Tibial artery (tissue), 4 donors: ENCODE measurements around the gene SPRYD4.
A peak's percentile ranks its signal among the peaks of the same experiment; 100 is the strongest.

Experiments
- DNase-seq, 2 donors: peaks; one replicate each; pipeline ENCODE4 v3.0.0-alpha.2; 2019
- H3K27ac ChIP-seq, 2 donors: fragments of 200-600 bp; sonication (generic) in 1 of 2; 1 replicate in 1 of 2; 2 replicates in 1 of 2; pipeline ENCODE4 v1.5.1; 2018 to 2019; ENCODE audit warnings: mild to moderate bottlenecking in 1 of 2
- H3K27me3 ChIP-seq, 2 donors: fragments of 200-600 bp; sonication (generic) in 1 of 2; one replicate each; pipeline versions ENCODE4 v1.5.1 to v1.6.0; 2016 to 2019
- H3K36me3 ChIP-seq, 3 donors: fragments of 200-600 bp; sonication (generic) in 2 of 3; one replicate each; pipeline ENCODE4 v1.5.1; 2016 to 2019; ENCODE audit warnings: mild to moderate bottlenecking in 2 of 3
- H3K4me1 ChIP-seq, 4 donors: fragments of 200-600 bp; sonication (generic) in 2 of 4; 1 replicate in 3 of 4; 2 replicates in 1 of 4; pipeline ENCODE4 v1.5.1; 2016 to 2019
- H3K4me3 ChIP-seq, 2 donors: fragments of 200-600 bp; sonication (generic) in 1 of 2; 1 replicate in 1 of 2; 2 replicates in 1 of 2; pipeline ENCODE4 v1.5.1; 2018 to 2019; ENCODE audit warnings: mild to moderate bottlenecking in 2 of 2
- H3K9me3 ChIP-seq, 3 donors: fragments of 200-600 bp; sonication (generic) in 1 of 3; one replicate each; pipeline ENCODE4 v1.5.1; 2016 to 2019
- intact Hi-C: fragments of 100-400 bp; cut with DNase I; formaldehyde crosslinking; loops from one replicate; pipeline ENCODE4 v1.15.0; 2023; ENCODE audit warnings: low total_unique reads
- TF ChIP-seq, protein P1 (sequence below), 2 experiments: fragments of 200-600 bp in 1 of 2; fragments of 450-650 bp in 1 of 2; IDR thresholded peaks; one replicate each; pipeline ENCODE4 v1.5.1; 2017 to 2019; ENCODE audit warnings: antibody characterized with exemption in 2 of 2, mild to moderate bottlenecking in 1 of 2, moderate library complexity in 1 of 2

Gene SPRYD4

DNA sequence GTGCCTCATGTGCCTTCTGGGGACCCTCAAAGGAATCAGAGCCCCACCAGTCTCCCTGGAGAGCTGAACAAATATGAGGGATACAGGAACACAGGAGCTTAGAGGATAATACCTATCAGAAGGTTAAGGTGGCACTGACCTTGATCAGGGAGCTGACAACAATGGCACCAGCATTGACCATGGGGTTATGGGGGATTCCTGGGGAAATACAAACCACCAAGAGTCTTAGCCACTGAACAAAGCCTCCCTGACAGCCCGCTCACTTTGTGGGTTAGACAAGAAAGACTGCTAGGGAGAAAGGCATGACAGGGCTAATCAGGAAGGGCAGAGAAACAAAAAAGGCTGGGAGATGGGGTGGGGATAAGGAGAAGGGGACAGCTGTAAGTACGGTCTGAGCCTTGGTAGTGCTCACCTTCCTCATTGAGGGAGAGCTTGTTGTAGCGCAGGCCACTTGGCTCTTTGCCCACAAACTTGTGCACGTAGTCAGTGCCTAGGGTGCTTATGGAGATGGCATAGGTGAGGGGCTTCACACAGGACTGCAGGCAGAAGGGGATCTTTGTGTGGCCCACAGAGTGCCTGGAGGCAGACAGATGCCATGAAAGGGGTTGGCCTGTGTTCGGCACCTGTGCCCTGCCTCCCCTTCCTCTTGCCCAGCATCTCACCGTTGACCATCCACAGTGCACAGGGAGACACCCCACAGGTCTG, 9.3 kb downstream of the SPRYD4 start:
- Histone ChIP-seq H3K36me3 (peaks cover 0 to 11% (median 0%) of the 10 kb centered on the region in 3 donors), H3K27ac (no peak overlapping the region), H3K4me3 (no peak overlapping the region), H3K9me3 (no peaks in the 10 kb centered on the region), H3K4me1 (no peaks in the 10 kb centered on the region), H3K27me3 (no peaks in the 10 kb centered on the region)
- intact Hi-C loops, result no loop called here
- DNase-seq, result no peak
- TF ChIP-seq, protein P1, sequence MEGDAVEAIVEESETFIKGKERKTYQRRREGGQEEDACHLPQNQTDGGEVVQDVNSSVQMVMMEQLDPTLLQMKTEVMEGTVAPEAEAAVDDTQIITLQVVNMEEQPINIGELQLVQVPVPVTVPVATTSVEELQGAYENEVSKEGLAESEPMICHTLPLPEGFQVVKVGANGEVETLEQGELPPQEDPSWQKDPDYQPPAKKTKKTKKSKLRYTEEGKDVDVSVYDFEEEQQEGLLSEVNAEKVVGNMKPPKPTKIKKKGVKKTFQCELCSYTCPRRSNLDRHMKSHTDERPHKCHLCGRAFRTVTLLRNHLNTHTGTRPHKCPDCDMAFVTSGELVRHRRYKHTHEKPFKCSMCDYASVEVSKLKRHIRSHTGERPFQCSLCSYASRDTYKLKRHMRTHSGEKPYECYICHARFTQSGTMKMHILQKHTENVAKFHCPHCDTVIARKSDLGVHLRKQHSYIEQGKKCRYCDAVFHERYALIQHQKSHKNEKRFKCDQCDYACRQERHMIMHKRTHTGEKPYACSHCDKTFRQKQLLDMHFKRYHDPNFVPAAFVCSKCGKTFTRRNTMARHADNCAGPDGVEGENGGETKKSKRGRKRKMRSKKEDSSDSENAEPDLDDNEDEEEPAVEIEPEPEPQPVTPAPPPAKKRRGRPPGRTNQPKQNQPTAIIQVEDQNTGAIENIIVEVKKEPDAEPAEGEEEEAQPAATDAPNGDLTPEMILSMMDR (IDR thresholded peaks at IDR 0.05), result no peak

DNA sequence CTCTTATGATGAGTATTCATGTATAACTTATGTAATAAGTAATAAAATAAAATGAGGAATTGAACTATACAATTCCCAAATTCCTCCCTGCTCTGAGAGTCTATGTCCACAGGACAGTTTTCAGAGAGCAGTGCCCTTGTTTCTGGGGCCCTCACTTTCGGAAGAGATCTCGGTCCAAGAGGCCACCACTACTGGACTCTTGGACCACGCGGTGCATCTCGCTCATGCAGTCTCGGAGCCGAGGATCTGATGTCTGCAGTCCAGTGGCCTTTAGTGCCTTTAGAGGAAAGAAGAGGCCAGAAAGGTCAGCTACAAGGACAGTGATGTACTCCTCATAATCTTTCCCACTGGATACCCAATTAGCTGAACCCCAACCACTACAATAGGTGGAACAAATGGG, 11.2 kb downstream of the SPRYD4 start:
- H3K36me3 ChIP-seq, result no peaks in the 10 kb centered on the region
- H3K9me3 ChIP-seq, result no peaks in the 10 kb centered on the region
- no peaks in the 10 kb centered on the region for H3K4me1 ChIP-seq
- no peaks in the 10 kb centered on the region for H3K27me3 ChIP-seq
- H3K4me3 ChIP-seq, result no peak overlapping the region
- intact Hi-C loops, result no loop called here
- TF ChIP-seq, protein P1 (IDR thresholded peaks at IDR 0.05), result no peak
- H3K27ac ChIP-seq, result no peak overlapping the region
- no peak for DNase-seq

DNA sequence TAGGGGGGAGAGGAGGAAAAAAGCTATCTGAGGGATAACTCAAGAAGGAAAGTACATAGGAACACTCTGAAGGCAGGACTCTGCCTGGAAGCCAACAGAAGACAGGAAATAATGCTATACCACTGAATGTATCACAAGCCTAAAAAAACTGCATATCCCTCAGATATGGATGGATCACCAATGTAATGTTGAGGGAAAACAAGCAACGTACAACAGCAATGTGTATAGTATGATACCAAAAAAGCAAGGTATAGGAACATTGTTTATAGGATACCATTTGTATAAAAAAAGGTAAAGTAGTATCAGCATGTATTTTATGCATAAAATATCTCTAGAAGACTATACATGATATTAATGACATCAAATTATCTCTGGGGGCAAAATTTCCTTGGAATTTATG, 16.2 kb downstream of the SPRYD4 start:
- Histone ChIP-seq H3K27ac (no peak overlapping the region), H3K27me3 (no peaks in the 10 kb centered on the region), H3K36me3 (no peaks in the 10 kb centered on the region), H3K9me3 (no peaks in the 10 kb centered on the region), H3K4me1 (peaks cover 0 to 16% (median 10%) of the 10 kb centered on the region in 4 donors), H3K4me3 (no peak overlapping the region)
- intact Hi-C loops, result no loop called here
- no peak for DNase-seq
- TF ChIP-seq, protein P1 (IDR thresholded peaks at IDR 0.05), result no peak

DNA sequence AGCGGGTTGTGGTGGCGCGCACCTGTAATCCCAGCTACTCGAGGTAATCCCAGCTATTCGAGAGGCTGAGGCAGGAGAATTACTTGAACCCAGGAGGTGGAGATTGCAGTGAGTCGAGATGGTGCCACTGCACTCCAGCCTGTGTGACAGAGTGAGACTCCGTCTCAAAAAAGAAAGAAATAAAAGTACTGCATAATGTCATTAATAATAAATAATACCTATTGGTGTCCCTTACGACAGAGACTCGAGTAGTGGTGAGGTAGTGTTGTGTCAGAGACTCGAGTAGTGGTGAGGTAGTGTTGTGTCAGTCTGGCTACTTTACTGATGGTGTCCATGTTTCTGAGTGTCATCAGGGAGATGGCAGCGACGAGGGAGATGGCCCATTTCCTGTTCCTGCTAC, 18.3 kb downstream of the SPRYD4 start:
- no peak overlapping the region for H3K27ac ChIP-seq

DNA sequence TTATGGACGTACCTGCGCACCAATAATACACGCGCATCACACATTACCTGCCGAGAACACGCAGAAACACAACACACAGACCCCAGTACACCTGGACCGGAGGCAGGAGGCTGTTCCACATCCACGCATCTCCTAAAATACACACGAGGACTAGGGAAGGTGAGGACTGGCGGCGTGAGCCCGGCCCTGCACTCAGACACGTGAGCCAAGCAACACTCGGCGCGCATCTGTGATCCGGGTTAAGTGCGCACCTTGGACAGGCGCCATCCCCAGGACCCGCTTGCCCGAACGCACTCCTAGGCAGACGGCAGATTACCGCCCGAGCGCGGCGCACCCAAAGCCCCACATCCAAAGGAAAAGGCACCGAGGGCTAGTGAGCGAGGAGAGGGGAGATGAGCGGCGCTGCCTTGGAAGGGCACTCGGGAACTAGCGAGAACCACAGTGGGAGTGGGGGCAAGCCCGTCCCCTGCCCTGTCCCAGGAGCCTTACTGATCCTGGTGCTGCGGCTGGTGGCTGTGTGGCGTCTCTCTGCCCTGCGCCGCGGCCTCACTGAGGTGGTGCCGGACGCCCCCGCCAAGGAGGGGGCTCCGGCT, 19.2 kb downstream of the SPRYD4 start:
- peak overlapping the region; percentile 60 to 64 for H3K4me3 ChIP-seq
- peak overlapping the region in 1 of 2 donors; percentile 38 for H3K27ac ChIP-seq
- peaks cover 0 to 3% of the 10 kb centered on the region in 2 donors for H3K27me3 ChIP-seq
- H3K9me3 ChIP-seq, result no peaks in the 10 kb centered on the region
- H3K36me3 ChIP-seq, result no peaks in the 10 kb centered on the region
- TF ChIP-seq, protein P1 (IDR thresholded peaks at IDR 0.05), result no peak
- peak in 1 of 2 donors; percentile 28 for DNase-seq
- H3K4me1 ChIP-seq, result peaks cover 0 to 16% (median 10%) of the 10 kb centered on the region in 4 donors
- intact Hi-C loops, result no loop called here

More for the DNA sequence above, 18.3 kb downstream of the SPRYD4 start:
- no peaks in the 10 kb centered on the region for H3K36me3 ChIP-seq
- intact Hi-C loops, result no loop called here
- no peak overlapping the region for H3K4me3 ChIP-seq
- no peak for DNase-seq
- TF ChIP-seq, protein P1 (IDR thresholded peaks at IDR 0.05), result no peak
- peaks cover 0 to 1% of the 10 kb centered on the region in 2 donors for H3K27me3 ChIP-seq
- no peaks in the 10 kb centered on the region for H3K9me3 ChIP-seq
- H3K4me1 ChIP-seq, result peaks cover 0 to 16% (median 10%) of the 10 kb centered on the region in 4 donors
